ENCODE data around the gene DNLZ.

Gene DNLZ

GRCh38 chr9:136333045-136333444 is 30.5 kb downstream of the DNLZ start:
- no peak for TF ChIP-seq CTCF (IDR thresholded peaks at IDR 0.05)
- no peaks in the 10 kb centered on the region for H3K27me3 Mint-ChIP-seq (ENCODE audit: low read depth, poor library complexity)
- no peaks in the 10 kb centered on the region for H3K9me3 Mint-ChIP-seq
- H3K4me1 Mint-ChIP-seq = peaks cover 19% of the 10 kb centered on the region
- no peak for DNase-seq
- H3K27ac Mint-ChIP-seq = no peak overlapping the region
- no peaks in the 10 kb centered on the region for H3K36me3 Mint-ChIP-seq (ENCODE audit: low read depth)
- H3K4me3 Mint-ChIP-seq = no peak overlapping the region

- Mint-ChIP-seq H3K36me3 (ENCODE audit: low read depth) (no peaks in the 10 kb centered on the region), H3K4me1 (peaks cover 19% of the 10 kb centered on the region), H3K4me3 (no peak overlapping the region), H3K9me3 (no peaks in the 10 kb centered on the region), H3K27me3 (ENCODE audit: low read depth, poor library complexity) (no peaks in the 10 kb centered on the region), H3K27ac (no peak overlapping the region)
- no peak for DNase-seq
- no peak for TF ChIP-seq CTCF (IDR thresholded peaks at IDR 0.05)
Observed at GRCh38 chr9:136332482-136332983, 31.0 kb downstream of the DNLZ start.

DNA sequence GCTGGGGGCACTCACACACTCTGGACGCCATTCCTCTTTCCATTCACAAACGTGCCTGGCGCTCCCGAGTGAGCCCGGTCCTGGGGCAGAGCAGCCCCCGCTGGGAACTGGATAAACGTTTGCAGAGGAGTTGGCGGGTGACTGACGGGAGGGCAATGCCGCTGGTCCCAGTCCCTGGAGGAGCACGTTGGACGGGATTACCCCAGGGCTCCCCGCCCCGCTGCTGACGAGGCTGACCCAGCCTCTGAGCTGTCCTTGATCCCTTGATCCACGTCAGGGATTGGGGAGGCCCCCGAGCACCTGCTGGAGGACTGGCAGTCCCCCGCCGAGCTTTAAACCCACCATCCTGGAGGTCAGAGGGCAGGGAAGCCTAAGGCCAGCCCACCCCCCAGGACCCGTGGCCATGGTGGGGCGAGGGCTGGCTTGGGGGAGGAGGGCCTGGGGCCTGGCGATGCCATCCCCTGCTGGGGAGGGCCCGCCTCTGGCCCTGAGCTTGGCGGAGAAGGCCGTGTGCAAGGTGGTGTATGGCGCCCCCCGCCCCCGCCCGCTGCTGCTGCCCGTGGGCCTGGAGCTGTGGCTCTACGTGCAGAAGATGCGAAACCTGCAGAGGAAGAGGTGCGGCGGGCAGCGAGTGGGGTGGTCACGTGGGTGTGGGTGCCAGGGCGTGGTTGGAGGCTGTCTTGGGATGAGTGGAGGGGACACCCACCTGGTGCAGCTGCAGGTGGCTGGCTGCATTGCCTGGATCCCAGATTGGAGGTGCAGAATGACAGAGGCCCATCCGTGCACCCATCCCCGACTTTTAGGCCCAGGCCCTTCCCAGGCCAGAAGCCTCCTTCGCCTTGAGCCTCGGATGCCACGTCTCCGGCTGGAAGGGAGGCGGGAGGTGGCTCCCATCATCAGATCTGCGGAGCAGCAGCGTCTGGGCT is 31.7 kb downstream of the DNLZ start:
- DNase-seq = no peak
- Mint-ChIP-seq H3K4me1 (peaks cover 20% of the 10 kb centered on the region), H3K4me3 (no peak overlapping the region), H3K27ac (no peak overlapping the region), H3K36me3 (ENCODE audit: low read depth) (no peaks in the 10 kb centered on the region), H3K9me3 (no peaks in the 10 kb centered on the region), H3K27me3 (ENCODE audit: low read depth, poor library complexity) (no peaks in the 10 kb centered on the region)
- TF ChIP-seq CTCF (IDR thresholded peaks at IDR 0.05) = no peak

GRCh38 chr9:136331030-136331429 is 32.5 kb downstream of the DNLZ start:
- Mint-ChIP-seq H3K4me1 (peaks cover 28% of the 10 kb centered on the region), H3K36me3 (ENCODE audit: low read depth) (no peaks in the 10 kb centered on the region), H3K27ac (no peak overlapping the region), H3K4me3 (no peak overlapping the region), H3K27me3 (ENCODE audit: low read depth, poor library complexity) (no peaks in the 10 kb centered on the region), H3K9me3 (no peaks in the 10 kb centered on the region)
- no peak for TF ChIP-seq CTCF (IDR thresholded peaks at IDR 0.05)
- DNase-seq = no peak

- H3K36me3 Mint-ChIP-seq (ENCODE audit: low read depth) = no peaks in the 10 kb centered on the region
- peak overlapping the region; percentile 36 for H3K4me3 Mint-ChIP-seq
Observed at GRCh38 chr9:136330406-136330990, 33.0 kb downstream of the DNLZ start.

More at GRCh38 chr9:136330406-136330990, 33.0 kb downstream of the DNLZ start:
- Mint-ChIP-seq H3K4me1 (peaks cover 33% of the 10 kb centered on the region), H3K27ac (peak overlapping the region; percentile 39), H3K27me3 (ENCODE audit: low read depth, poor library complexity) (peaks cover 3% of the 10 kb centered on the region), H3K9me3 (no peaks in the 10 kb centered on the region)
- no peak for DNase-seq
- no peak for TF ChIP-seq CTCF (IDR thresholded peaks at IDR 0.05)

Measured in nephron progenitor cell (in vitro differentiated cells).